GM21423 (cell line): ENCODE data around the gene SNTN.

Source experiments
- ATAC-seq: cut with Tn5 transposase; IDR thresholded peaks from one replicate; pipeline ENCODE4 v1.9.1; 2021; ENCODE audit warnings: mild to moderate bottlenecking, moderate library complexity; ENCODE audit not compliant: unreplicated experiment

The SNTN gene

GRCh38 chr3:63673111-63673510 is 20.6 kb downstream of the SNTN start:
- ATAC-seq, result no peak

GRCh38 chr3:63674586-63674985 is 22.1 kb downstream of the SNTN start:
- no peak for ATAC-seq

GRCh38 chr3:63679186-63679585 is 26.7 kb downstream of the SNTN start:
- no peak for ATAC-seq

- ATAC-seq, result no peak
Observed at GRCh38 chr3:63684081-63684480, 31.6 kb downstream of the SNTN start.

- no peak for ATAC-seq
Observed at GRCh38 chr3:63685340-63685739, 32.9 kb downstream of the SNTN start.

- ATAC-seq, result no peak
Observed at GRCh38 chr3:63687278-63688225, 35.1 kb downstream of the SNTN start.

GRCh38 chr3:63689285-63689684 is 36.8 kb downstream of the SNTN start:
- ATAC-seq, result no peak

GRCh38 chr3:63693351-63693750 is 40.9 kb downstream of the SNTN start:
- no peak for ATAC-seq

GRCh38 chr3:63705092-63705645 is 52.7 kb downstream of the SNTN start:
- ATAC-seq, result no peak

GRCh38 chr3:63706321-63707085 is 54.0 kb downstream of the SNTN start:
- no peak for ATAC-seq

- no peak for ATAC-seq
Observed at GRCh38 chr3:63707731-63708130, 55.3 kb downstream of the SNTN start.

- ATAC-seq, result no peak
Observed at GRCh38 chr3:63709576-63709975, 57.1 kb downstream of the SNTN start.
